HepG2 (cell line): Measurements from ENCODE around the gene MRPS7. TPM values are rescaled to one million over a fixed set of nuclear protein-coding genes. Genes with fewer than 3 reads are reported as not detected.

ENCODE experiments used
- ATAC-seq: fragments of 200-7000 bp; cut with Tn5 transposase; 3 replicates; pipeline ENCODE4 v1.9.1; 2020; ENCODE audit warnings: mild to moderate bottlenecking, moderate library complexity
- BruUV-seq: library from RNA; stranded (reverse); fragments of 400-500 nt; replicated peaks from 2 replicates; lab custom pipeline; 2021; lab: Mats Ljungman, UMichigan
- CTCF ChIA-PET: fragments of 300-600 bp; formaldehyde crosslinking; extraction: SDS; loops from one replicate; lab custom pipeline; 2021; ENCODE audit warnings: low total read pairs, inconsistent platforms, low intra/inter-chr PET ratio; lab: Yijun Ruan, JAX
- POLR2A ChIA-PET: fragments of 350-600 bp; sonication (Branson Sonifier 250); formaldehyde crosslinking; loops from one replicate; lab custom pipeline; 2020; ENCODE audit warnings: antibody characterized with exemption, inconsistent platforms; lab: Yijun Ruan, JAX
- DNase-seq: peaks from one replicate; pipeline ENCODE4 v3.0.0-alpha.2; 2015; ENCODE audit warnings: low spot score
- FAIRE-seq: peaks from 3 replicates; lab custom pipeline; 2011; peaks lifted over from hg19 to GRCh38; lab: Jason Lieb, UNC
- H2AFZ ChIP-seq: one replicate; pipeline ENCODE4 v1.6.1; 2011; ENCODE audit warnings: low read length, inconsistent platforms
- H3K27ac ChIP-seq: fragments of 300-600 bp; 3 replicates; pipeline ENCODE4 v1.8.0; 2011; ENCODE audit warnings: mixed run types, mild to moderate bottlenecking, mixed read lengths, low read length, inconsistent platforms; ENCODE audit not compliant: insufficient read depth; ENCODE audit errors: extremely low read length
- H3K27me3 ChIP-seq, 2 experiments: fragments of 200-600 bp in 1 of 2; 2 replicates in 1 of 2; 3 replicates in 1 of 2; pipeline versions ENCODE4 v1.6.0 to v1.8.0; 2011; ENCODE audit warnings: low read length in 2 of 2, mild to moderate bottlenecking in 2 of 2, moderate library complexity in 2 of 2, inconsistent platforms in 1 of 2; ENCODE audit not compliant: insufficient read depth in 2 of 2, control insufficient read depth in 1 of 2
- H3K36me3 ChIP-seq, 2 experiments: fragments of 200-600 bp in 1 of 2; replicated peaks in 1 of 2; 2 replicates in 1 of 2; 3 replicates in 1 of 2; pipeline versions ENCODE4 v1.5.1 to v1.8.0; 2011; ENCODE audit warnings: low read length in 2 of 2, inconsistent platforms in 1 of 2; ENCODE audit not compliant: insufficient read depth in 2 of 2, control insufficient read depth in 1 of 2
- H3K4me1 ChIP-seq: 2 replicates; pipeline ENCODE4 v1.5.1; 2012; ENCODE audit warnings: low read length, inconsistent platforms; ENCODE audit not compliant: insufficient read depth
- H3K4me2 ChIP-seq: 2 replicates; pipeline ENCODE4 v1.6.0; 2011; ENCODE audit warnings: low read depth, low read length, inconsistent platforms
- H3K4me3 ChIP-seq, 3 experiments: fragments of 200-600 bp in 1 of 3; sonication (generic), shearing (Covaris generic) in 1 of 3; replicated peaks in 1 of 3; 2 replicates each; pipeline ENCODE4 v1.5.1; 2011 to 2016; ENCODE audit warnings: low read length in 3 of 3, inconsistent platforms in 2 of 3, low read depth in 2 of 3, mild to moderate bottlenecking in 2 of 3, control low read depth in 1 of 3, mixed read lengths in 1 of 3; ENCODE audit not compliant: insufficient read depth in 1 of 3
- H3K79me2 ChIP-seq: one replicate; pipeline ENCODE4 v1.6.1; 2011; ENCODE audit warnings: low read length, inconsistent platforms; ENCODE audit not compliant: insufficient read depth
- H3K9ac ChIP-seq: 2 replicates; pipeline ENCODE4 v1.6.0; 2011; ENCODE audit warnings: mild to moderate bottlenecking, low read depth, low read length, inconsistent platforms; ENCODE audit not compliant: insufficient read depth
- H3K9me3 ChIP-seq: 2 replicates; pipeline ENCODE4 v1.5.1; 2012; ENCODE audit warnings: mild to moderate bottlenecking, low read length
- H4K20me1 ChIP-seq: 2 replicates; pipeline ENCODE4 v1.6.0; 2011; ENCODE audit warnings: inconsistent platforms, mild to moderate bottlenecking, low read length, moderate library complexity; ENCODE audit not compliant: insufficient read depth
- CEBPG ChIP-seq: IDR thresholded peaks from 2 replicates; pipeline ENCODE4 v1.6.1; 2016
- FIP1L1 ChIP-seq: fragments of 200-400 bp; formaldehyde crosslinking; IDR thresholded peaks from 2 replicates; pipeline ENCODE4 v1.6.1; 2018; ENCODE audit warnings: low read depth, mild to moderate bottlenecking, low read length, moderate library complexity, borderline replicate concordance; ENCODE audit not compliant: insufficient read depth
- ISL2 ChIP-seq: sonication (generic); formaldehyde crosslinking; IDR thresholded peaks from 2 replicates; pipeline ENCODE4 v1.5.0; 2020; ENCODE audit warnings: missing genetic modification reagents
- KLF12 ChIP-seq: sonication (generic); formaldehyde crosslinking; IDR thresholded peaks from 2 replicates; pipeline ENCODE4 v1.4.0; 2020; ENCODE audit warnings: missing genetic modification reagents, borderline replicate concordance
- KLF13 ChIP-seq: sonication (generic); formaldehyde crosslinking; IDR thresholded peaks from 2 replicates; pipeline ENCODE4 v1.4.0; 2020; ENCODE audit warnings: mild to moderate bottlenecking, missing genetic modification reagents
- MED1 ChIP-seq: sonication (generic); formaldehyde crosslinking; IDR thresholded peaks from 2 replicates; pipeline ENCODE4 v1.4.0; 2020; ENCODE audit warnings: missing genetic modification reagents
- NAIF1 ChIP-seq: sonication (generic); formaldehyde crosslinking; IDR thresholded peaks from 2 replicates; pipeline ENCODE4 v1.5.0; 2020; ENCODE audit warnings: mild to moderate bottlenecking, missing genetic modification reagents, borderline replicate concordance
- NFKB2 ChIP-seq: sonication (generic); formaldehyde crosslinking; IDR thresholded peaks from 2 replicates; pipeline ENCODE4 v1.4.0; 2020; ENCODE audit warnings: missing genetic modification reagents, borderline replicate concordance
- NR2F2 ChIP-seq: IDR thresholded peaks from 2 replicates; pipeline ENCODE4 v1.6.1; 2012; ENCODE audit warnings: low read depth, inconsistent platforms, borderline replicate concordance
- SKI ChIP-seq: fragments of 450-650 bp; IDR thresholded peaks from one replicate; pipeline ENCODE4 v1.6.1; 2018; ENCODE audit warnings: mild to moderate bottlenecking; ENCODE audit not compliant: partially characterized antibody
- SOX5 ChIP-seq: IDR thresholded peaks from 2 replicates; pipeline ENCODE4 v1.6.1; 2016; ENCODE audit warnings: borderline replicate concordance
- STAT5B ChIP-seq: sonication (generic); formaldehyde crosslinking; IDR thresholded peaks from 2 replicates; pipeline ENCODE4 v1.4.0; 2020; ENCODE audit warnings: missing genetic modification reagents
- ZFYVE20 ChIP-seq: sonication (generic); formaldehyde crosslinking; IDR thresholded peaks from 2 replicates; pipeline ENCODE4 v1.8.0; 2023; ENCODE audit warnings: low read depth, mild to moderate bottlenecking, moderate library complexity, missing genetic modification reagents, borderline replicate concordance
- ZNF331 ChIP-seq: sonication (generic); formaldehyde crosslinking; IDR thresholded peaks from 2 replicates; pipeline ENCODE4 v1.4.0; 2020; ENCODE audit warnings: missing genetic modification reagents
- ZNF552 ChIP-seq: sonication (generic); formaldehyde crosslinking; IDR thresholded peaks from 2 replicates; pipeline ENCODE4 v1.9.0; 2022; ENCODE audit warnings: missing genetic modification reagents, mild to moderate bottlenecking, borderline replicate concordance
- ZNF780A ChIP-seq: sonication (generic); formaldehyde crosslinking; IDR thresholded peaks from 2 replicates; pipeline ENCODE4 v1.8.0; 2022; ENCODE audit warnings: mild to moderate bottlenecking, missing genetic modification reagents, moderate library complexity
- ZNF83 ChIP-seq: sonication (generic); formaldehyde crosslinking; IDR thresholded peaks from 2 replicates; pipeline ENCODE4 v1.4.0; 2020; ENCODE audit warnings: missing genetic modification reagents, mild to moderate bottlenecking, borderline replicate concordance
- ZNF879 ChIP-seq: sonication (generic); formaldehyde crosslinking; IDR thresholded peaks from 2 replicates; pipeline ENCODE4 v1.8.1; 2023; ENCODE audit warnings: missing genetic modification reagents
- ZNF883 ChIP-seq: sonication (generic); formaldehyde crosslinking; IDR thresholded peaks from 2 replicates; pipeline ENCODE4 v1.5.1; 2020; ENCODE audit warnings: mild to moderate bottlenecking, missing genetic modification reagents; ENCODE audit errors: not compliant biosample characterization
- WGBS: methylation state at CpG from one replicate; pipeline ENCODE4 v1.1.6; 2017; ENCODE audit warnings: low lambda C conversion rate; 5-methylcytosine and 5-hydroxymethylcytosine counted together
- in situ Hi-C: cut with HindIII; loops from 2 replicates; pipeline ENCODE4 v1.10.0; 2017; ENCODE audit warnings: low pct_unique_long_range_greater_than_20kb; ENCODE audit not compliant: extremely low pct_ligation_motif_present
- intact Hi-C: fragments of 100-400 bp; cut with micrococcal nuclease; formaldehyde crosslinking; loops from one replicate; pipeline ENCODE4 v1.10.0; 2022; ENCODE audit not compliant: unreplicated experiment
- polyA plus RNA-seq, 8 experiments: library from polyadenylated mRNA; depleted of rRNA in 3 of 8; stranded (reverse) in 7 of 8; unstranded in 1 of 8; fragments of >200 nt; fragmentation: Illumina TruSeq in 4 of 8; extraction: Trizol in 4 of 8; gene quantifications; 2 replicates each; pipeline versions ENCODE4 v1.2.1 to v1.2.3, GENCODE V29; 2011 to 2016; ENCODE audit warnings: low read depth in 4 of 8, missing spikeins in 1 of 8, mixed read lengths in 1 of 8; ENCODE audit not compliant: insufficient read depth in 1 of 8
- total RNA-seq, 5 experiments: library from RNA; depleted of rRNA; stranded (reverse); fragments of >200 nt; fragmentation: Illumina TruSeq; extraction: Trizol; gene quantifications; 2 replicates each; pipeline ENCODE4 v1.2.3, GENCODE V29; 2016; ENCODE audit warnings: low read depth in 1 of 5
- TF ChIP-seq, protein P1 (sequence below): sonication (generic); formaldehyde crosslinking; IDR thresholded peaks from 2 replicates; pipeline ENCODE4 v1.4.0; 2020; ENCODE audit warnings: missing genetic modification reagents
- TF ChIP-seq, protein P2 (sequence below): sonication (generic); formaldehyde crosslinking; IDR thresholded peaks from 2 replicates; pipeline ENCODE4 v1.8.0; 2022; ENCODE audit warnings: missing genetic modification reagents, low read depth, mild to moderate bottlenecking, borderline replicate concordance
- TF ChIP-seq, protein P3 (sequence below): sonication (generic); formaldehyde crosslinking; IDR thresholded peaks from 2 replicates; pipeline ENCODE4 v1.5.0; 2020; ENCODE audit warnings: mild to moderate bottlenecking, missing genetic modification reagents, moderate library complexity

The MRPS7 gene
- total and polyA plus RNA-seq, 2 of the 13 experiments (the other 11 are each of a cell fraction or from before 2014, with no cell fraction given) = 97.0 to 162 TPM

DNA sequence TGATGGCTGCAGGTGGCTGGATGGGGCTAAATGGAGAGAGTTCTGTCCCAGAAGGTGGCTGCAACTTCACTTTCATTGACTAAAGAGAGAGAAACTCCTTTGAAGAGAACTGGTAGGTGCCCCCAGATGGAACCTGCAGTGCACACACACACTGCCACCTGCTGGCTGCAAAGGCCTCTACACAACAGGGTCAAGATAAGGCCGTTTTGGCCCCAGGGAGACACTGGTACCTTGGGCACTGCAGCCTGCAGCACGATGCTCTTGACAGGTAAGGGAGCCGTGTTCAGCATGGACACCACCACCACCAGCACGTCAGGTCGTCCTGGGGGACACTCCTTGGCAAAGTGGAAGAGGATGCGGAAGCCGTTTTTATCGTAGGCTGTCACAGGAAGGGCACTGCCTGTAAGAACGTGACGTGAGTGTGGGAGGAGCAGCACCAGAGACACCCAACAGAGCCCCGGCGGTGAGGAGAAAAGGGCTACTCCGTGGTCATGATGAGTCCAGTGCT lies 22.9 kb upstream of the MRPS7 start:
- Histone ChIP-seq H3K9ac (no peak overlapping the region), H3K36me3 (peaks cover 67 to 89% of the 10 kb centered on the region in 2 experiments)
- no TSS peak for BruUV-seq
- no peak for TF ChIP-seq SOX5 (CRISPR knock-in tag)
- TF ChIP-seq SKI = no peak
- no peak for TF ChIP-seq NAIF1
- no peak for TF ChIP-seq ZNF780A (CRISPR knock-in tag)
- TF ChIP-seq ZNF331 (CRISPR knock-in tag) = 0 out of 2 replicates have a peak, but pooled peaks have one; percentile 8
- no peak for TF ChIP-seq ZNF83 (CRISPR knock-in tag)
- TF ChIP-seq NR2F2 = no peak
- no peak for TF ChIP-seq MED1
- no peak for TF ChIP-seq STAT5B
- TF ChIP-seq, protein P1, sequence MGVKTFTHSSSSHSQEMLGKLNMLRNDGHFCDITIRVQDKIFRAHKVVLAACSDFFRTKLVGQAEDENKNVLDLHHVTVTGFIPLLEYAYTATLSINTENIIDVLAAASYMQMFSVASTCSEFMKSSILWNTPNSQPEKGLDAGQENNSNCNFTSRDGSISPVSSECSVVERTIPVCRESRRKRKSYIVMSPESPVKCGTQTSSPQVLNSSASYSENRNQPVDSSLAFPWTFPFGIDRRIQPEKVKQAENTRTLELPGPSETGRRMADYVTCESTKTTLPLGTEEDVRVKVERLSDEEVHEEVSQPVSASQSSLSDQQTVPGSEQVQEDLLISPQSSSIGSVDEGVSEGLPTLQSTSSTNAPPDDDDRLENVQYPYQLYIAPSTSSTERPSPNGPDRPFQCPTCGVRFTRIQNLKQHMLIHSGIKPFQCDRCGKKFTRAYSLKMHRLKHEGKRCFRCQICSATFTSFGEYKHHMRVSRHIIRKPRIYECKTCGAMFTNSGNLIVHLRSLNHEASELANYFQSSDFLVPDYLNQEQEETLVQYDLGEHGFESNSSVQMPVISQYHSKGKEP (CRISPR knock-in tag) = no peak
- peak; percentile 55 for TF ChIP-seq ZNF883
- no peak for TF ChIP-seq FIP1L1
- TF ChIP-seq ISL2 (CRISPR knock-in tag) = no peak
- no peak for TF ChIP-seq ZNF879 (CRISPR knock-in tag)
- no peak for TF ChIP-seq CEBPG (CRISPR knock-in tag)
- TF ChIP-seq ZNF552 (CRISPR knock-in tag) = no peak
- TF ChIP-seq KLF12 = no peak
- TF ChIP-seq, protein P2, sequence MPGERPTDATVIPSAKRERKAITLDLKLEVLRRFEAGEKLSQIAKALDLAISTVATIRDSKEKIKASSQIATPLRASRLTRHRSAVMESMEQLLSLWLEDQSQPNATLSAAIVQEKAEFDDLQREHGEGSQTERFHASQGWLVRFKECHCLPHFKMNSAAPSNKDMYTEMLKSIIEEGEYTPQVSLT (CRISPR knock-in tag) = no peak
- TF ChIP-seq KLF13 = peak; percentile 50; the same call in 1 of the 2 replicates
- TF ChIP-seq NFKB2 (CRISPR knock-in tag) = 0 out of 2 replicates have a peak, but pooled peaks have one; percentile 24
- no peak for TF ChIP-seq ZFYVE20 (CRISPR knock-in tag)
- TF ChIP-seq, protein P3, sequence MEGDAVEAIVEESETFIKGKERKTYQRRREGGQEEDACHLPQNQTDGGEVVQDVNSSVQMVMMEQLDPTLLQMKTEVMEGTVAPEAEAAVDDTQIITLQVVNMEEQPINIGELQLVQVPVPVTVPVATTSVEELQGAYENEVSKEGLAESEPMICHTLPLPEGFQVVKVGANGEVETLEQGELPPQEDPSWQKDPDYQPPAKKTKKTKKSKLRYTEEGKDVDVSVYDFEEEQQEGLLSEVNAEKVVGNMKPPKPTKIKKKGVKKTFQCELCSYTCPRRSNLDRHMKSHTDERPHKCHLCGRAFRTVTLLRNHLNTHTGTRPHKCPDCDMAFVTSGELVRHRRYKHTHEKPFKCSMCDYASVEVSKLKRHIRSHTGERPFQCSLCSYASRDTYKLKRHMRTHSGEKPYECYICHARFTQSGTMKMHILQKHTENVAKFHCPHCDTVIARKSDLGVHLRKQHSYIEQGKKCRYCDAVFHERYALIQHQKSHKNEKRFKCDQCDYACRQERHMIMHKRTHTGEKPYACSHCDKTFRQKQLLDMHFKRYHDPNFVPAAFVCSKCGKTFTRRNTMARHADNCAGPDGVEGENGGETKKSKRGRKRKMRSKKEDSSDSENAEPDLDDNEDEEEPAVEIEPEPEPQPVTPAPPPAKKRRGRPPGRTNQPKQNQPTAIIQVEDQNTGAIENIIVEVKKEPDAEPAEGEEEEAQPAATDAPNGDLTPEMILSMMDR = peak; percentile 97

More for the DNA sequence above, 22.9 kb upstream of the MRPS7 start:
- H2AFZ ChIP-seq = no peak overlapping the region
- in situ Hi-C loops (no loop called here), intact Hi-C loops (loop anchor here (5.0 kb wide), 1 partner anchor 126 kb away; no protein-coding TSS in a partner anchor)
- DNase-seq (peak; percentile 74), FAIRE-seq (peak; percentile 92), ATAC-seq (peak; percentile 83)
- no peaks in the 10 kb centered on the region for H3K9me3 ChIP-seq
- no peaks in the 10 kb centered on the region for H3K27me3 ChIP-seq
- WGBS = 80% methylated on average over 10 of the region's 13 CpGs
- H3K4me3 ChIP-seq = no peak overlapping the region
- CTCF ChIA-PET = interaction anchor here (0.7 to 1.5 kb wide), 3 partner anchors 124 to 182 kb away, joined by 3 to 22 read pairs (median 6); no protein-coding TSS in a partner anchor
- H4K20me1 ChIP-seq = no peaks in the 10 kb centered on the region
- H3K4me2 ChIP-seq = no peak overlapping the region
- no peaks in the 10 kb centered on the region for H3K79me2 ChIP-seq
- no peak overlapping the region for H3K27ac ChIP-seq
- POLR2A ChIA-PET = no interaction called here
- no peaks in the 10 kb centered on the region for H3K4me1 ChIP-seq
